WTC11 (cell line): ENCODE results near the gene GIPC3.

Experiments
- FOXJ3 ChIP-seq: sonication (generic); formaldehyde crosslinking; IDR thresholded peaks from 2 replicates; pipeline ENCODE4 v1.9.0; 2021; ENCODE audit warnings: missing genetic modification reagents, mild to moderate bottlenecking, borderline replicate concordance
- FOXP1 ChIP-seq: sonication (generic); formaldehyde crosslinking; IDR thresholded peaks from 2 replicates; pipeline ENCODE4 v1.8.0; 2022; ENCODE audit warnings: missing genetic modification reagents, mild to moderate bottlenecking, moderate library complexity, borderline replicate concordance
- FOXP4 ChIP-seq: sonication (generic); formaldehyde crosslinking; IDR thresholded peaks from 2 replicates; pipeline ENCODE4 v1.8.0; 2022; ENCODE audit warnings: mild to moderate bottlenecking, missing genetic modification reagents
- JUN ChIP-seq: sonication (generic); formaldehyde crosslinking; IDR thresholded peaks from 2 replicates; pipeline ENCODE4 v1.8.0; 2023; ENCODE audit warnings: mild to moderate bottlenecking, missing genetic modification reagents
- ZNF121 ChIP-seq: sonication (generic); formaldehyde crosslinking; IDR thresholded peaks from 2 replicates; pipeline ENCODE4 v1.8.0; 2023; ENCODE audit warnings: missing genetic modification reagents
- TF ChIP-seq, protein P1 (sequence below): fragments of 200-600 bp; IDR thresholded peaks from 2 replicates; pipeline ENCODE4 v1.8.0; 2022; ENCODE audit warnings: antibody characterized with exemption
- TF ChIP-seq, protein P2 (sequence below): sonication (generic); formaldehyde crosslinking; IDR thresholded peaks from 2 replicates; pipeline ENCODE4 v1.8.1; 2023; ENCODE audit warnings: mild to moderate bottlenecking, moderate library complexity, missing genetic modification reagents
- TF ChIP-seq, protein P3 (sequence below): fragments of 250-450 bp; sonication (Bioruptor Pico); IDR thresholded peaks from 2 replicates; pipeline ENCODE4 v1.8.0; 2021; ENCODE audit warnings: mild to moderate bottlenecking

DNA sequence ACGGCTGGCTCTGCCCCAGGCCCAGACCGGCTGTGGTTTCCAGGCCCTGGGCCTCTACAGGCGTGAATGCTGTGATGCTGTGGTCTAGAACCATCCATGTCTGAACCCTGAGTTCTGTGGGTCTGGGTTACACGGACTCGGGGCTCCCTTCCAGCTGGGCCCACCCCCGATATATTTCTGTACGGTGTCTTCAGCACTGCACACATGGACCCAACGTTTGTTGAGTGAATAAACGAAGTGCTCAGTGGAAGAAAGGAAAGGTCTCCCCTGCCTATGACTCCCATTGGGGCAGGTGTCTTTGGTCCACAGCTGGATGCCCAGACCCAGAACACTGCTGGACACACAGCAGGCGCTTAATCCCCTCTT, 39.6 kb upstream of the GIPC3 start:
- TF ChIP-seq ZNF121 (CRISPR knock-in tag) (no peak), FOXJ3 (no peak), FOXP1 (CRISPR knock-in tag) (no peak), JUN (CRISPR knock-in tag) (no peak), FOXP4 (no peak)
- TF ChIP-seq, protein P1, sequence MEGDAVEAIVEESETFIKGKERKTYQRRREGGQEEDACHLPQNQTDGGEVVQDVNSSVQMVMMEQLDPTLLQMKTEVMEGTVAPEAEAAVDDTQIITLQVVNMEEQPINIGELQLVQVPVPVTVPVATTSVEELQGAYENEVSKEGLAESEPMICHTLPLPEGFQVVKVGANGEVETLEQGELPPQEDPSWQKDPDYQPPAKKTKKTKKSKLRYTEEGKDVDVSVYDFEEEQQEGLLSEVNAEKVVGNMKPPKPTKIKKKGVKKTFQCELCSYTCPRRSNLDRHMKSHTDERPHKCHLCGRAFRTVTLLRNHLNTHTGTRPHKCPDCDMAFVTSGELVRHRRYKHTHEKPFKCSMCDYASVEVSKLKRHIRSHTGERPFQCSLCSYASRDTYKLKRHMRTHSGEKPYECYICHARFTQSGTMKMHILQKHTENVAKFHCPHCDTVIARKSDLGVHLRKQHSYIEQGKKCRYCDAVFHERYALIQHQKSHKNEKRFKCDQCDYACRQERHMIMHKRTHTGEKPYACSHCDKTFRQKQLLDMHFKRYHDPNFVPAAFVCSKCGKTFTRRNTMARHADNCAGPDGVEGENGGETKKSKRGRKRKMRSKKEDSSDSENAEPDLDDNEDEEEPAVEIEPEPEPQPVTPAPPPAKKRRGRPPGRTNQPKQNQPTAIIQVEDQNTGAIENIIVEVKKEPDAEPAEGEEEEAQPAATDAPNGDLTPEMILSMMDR: no peak
- TF ChIP-seq, protein P2, sequence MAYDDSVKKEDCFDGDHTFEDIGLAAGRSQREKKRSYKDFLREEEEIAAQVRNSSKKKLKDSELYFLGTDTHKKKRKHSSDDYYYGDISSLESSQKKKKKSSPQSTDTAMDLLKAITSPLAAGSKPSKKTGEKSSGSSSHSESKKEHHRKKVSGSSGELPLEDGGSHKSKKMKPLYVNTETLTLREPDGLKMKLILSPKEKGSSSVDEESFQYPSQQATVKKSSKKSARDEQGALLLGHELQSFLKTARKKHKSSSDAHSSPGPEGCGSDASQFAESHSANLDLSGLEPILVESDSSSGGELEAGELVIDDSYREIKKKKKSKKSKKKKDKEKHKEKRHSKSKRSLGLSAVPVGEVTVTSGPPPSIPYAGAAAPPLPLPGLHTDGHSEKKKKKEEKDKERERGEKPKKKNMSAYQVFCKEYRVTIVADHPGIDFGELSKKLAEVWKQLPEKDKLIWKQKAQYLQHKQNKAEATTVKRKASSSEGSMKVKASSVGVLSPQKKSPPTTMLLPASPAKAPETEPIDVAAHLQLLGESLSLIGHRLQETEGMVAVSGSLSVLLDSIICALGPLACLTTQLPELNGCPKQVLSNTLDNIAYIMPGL (CRISPR knock-in tag): no peak
- TF ChIP-seq, protein P3, sequence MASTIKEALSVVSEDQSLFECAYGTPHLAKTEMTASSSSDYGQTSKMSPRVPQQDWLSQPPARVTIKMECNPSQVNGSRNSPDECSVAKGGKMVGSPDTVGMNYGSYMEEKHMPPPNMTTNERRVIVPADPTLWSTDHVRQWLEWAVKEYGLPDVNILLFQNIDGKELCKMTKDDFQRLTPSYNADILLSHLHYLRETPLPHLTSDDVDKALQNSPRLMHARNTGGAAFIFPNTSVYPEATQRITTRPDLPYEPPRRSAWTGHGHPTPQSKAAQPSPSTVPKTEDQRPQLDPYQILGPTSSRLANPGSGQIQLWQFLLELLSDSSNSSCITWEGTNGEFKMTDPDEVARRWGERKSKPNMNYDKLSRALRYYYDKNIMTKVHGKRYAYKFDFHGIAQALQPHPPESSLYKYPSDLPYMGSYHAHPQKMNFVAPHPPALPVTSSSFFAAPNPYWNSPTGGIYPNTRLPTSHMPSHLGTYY (CRISPR knock-in tag): no peak
